AG09319 (cell line): Measurements from ENCODE around the gene ANKRD42.

Experiments used
- DNase-seq: peaks from one replicate; pipeline ENCODE4 v3.0.0-alpha.2; 2010; ENCODE audit warnings: low read depth; ENCODE audit errors: extremely low read depth
- CTCF ChIP-seq: IDR thresholded peaks from 2 replicates; pipeline ENCODE4 v1.5.1; 2011; ENCODE audit warnings: low read depth, mild to moderate bottlenecking, inconsistent platforms, low read length, moderate library complexity

ANKRD42 gene

GRCh38 chr11:83156144-83156995 is 37.1 kb upstream of the ANKRD42 start:
- peak; percentile 100 for DNase-seq
- TF ChIP-seq CTCF = no peak

GRCh38 chr11:83156996-83157593 is 36.4 kb upstream of the ANKRD42 start, which contains the start of gene PCF11:
Gene PCF11, plus strand, starts transcription at chr11:83157131. Its CDS starts 309 bp downstream, at chr11:83157440.
- TF ChIP-seq CTCF = no peak
- DNase-seq = no peak

GRCh38 chr11:83157594-83158356 is 35.7 kb upstream of the ANKRD42 start:
- no peak for DNase-seq
- TF ChIP-seq CTCF = no peak

- no peak for TF ChIP-seq CTCF
- DNase-seq = no peak
Measured at GRCh38 chr11:83158357-83158786, 35.1 kb upstream of the ANKRD42 start.

- no peak for DNase-seq
- TF ChIP-seq CTCF = no peak
Measured at GRCh38 chr11:83158965-83159901, 34.3 kb upstream of the ANKRD42 start.

- TF ChIP-seq CTCF = no peak
- DNase-seq = no peak
Measured at GRCh38 chr11:83159902-83160865, 33.3 kb upstream of the ANKRD42 start.
